GM18858 (cell line): ENCODE results near the gene SULT6B1.
"Not testable (repeated sequence)": the region's sequence is repeated elsewhere in the genome, so short reads cannot be mapped to it uniquely, and the experiment has no call there.

Experiments
- ATAC-seq: cut with Tn5 transposase; IDR thresholded peaks from one replicate; pipeline ENCODE4 v1.9.1; 2021; ENCODE audit not compliant: unreplicated experiment

The SULT6B1 gene

GRCh38 chr2:37188570-37188969, at the start of gene SULT6B1:
TSS of gene SULT6B1 (minus strand) at chr2:37188670. CDS start at chr2:37188640, 30 bp downstream.
- no peak for ATAC-seq

GRCh38 chr2:37232131-37232933, 43.9 kb upstream of the SULT6B1 start:
- no peak for ATAC-seq

- ATAC-seq = peak; percentile 90
Observed at GRCh38 chr2:37231241-37232130, 43.0 kb upstream of the SULT6B1 start, which contains the start of the genes CEBPZ and NDUFAF7. TSS of gene CEBPZ (minus strand) at chr2:37231596. CDS start at chr2:37231567, 29 bp downstream. TSS of gene NDUFAF7 (plus strand) at chr2:37231658. CDS start at chr2:37231706, 48 bp downstream.

GRCh38 chr2:37230581-37230980, 42.1 kb upstream of the SULT6B1 start:
- ATAC-seq = no peak

GRCh38 chr2:37228788-37229187, 40.3 kb upstream of the SULT6B1 start:
- ATAC-seq = no peak

- ATAC-seq = no peak
Observed at GRCh38 chr2:37226863-37227262, 38.4 kb upstream of the SULT6B1 start.

- ATAC-seq = not testable (repeated sequence)
Observed at GRCh38 chr2:37225129-37225528, 36.7 kb upstream of the SULT6B1 start.

- ATAC-seq = no peak
Observed at GRCh38 chr2:37224063-37224462, 35.6 kb upstream of the SULT6B1 start.

- no peak for ATAC-seq
Observed at GRCh38 chr2:37223131-37223530, 34.7 kb upstream of the SULT6B1 start.

GRCh38 chr2:37219046-37219445, 30.6 kb upstream of the SULT6B1 start:
- no peak for ATAC-seq

- no peak for ATAC-seq
Observed at GRCh38 chr2:37215250-37215649, 26.8 kb upstream of the SULT6B1 start.

GRCh38 chr2:37211939-37212338, 23.5 kb upstream of the SULT6B1 start:
- no peak for ATAC-seq

- ATAC-seq = no peak
Observed at GRCh38 chr2:37211212-37211611, 22.7 kb upstream of the SULT6B1 start.

- ATAC-seq = not testable (repeated sequence)
Observed at GRCh38 chr2:37206760-37207159, 18.3 kb upstream of the SULT6B1 start.

- ATAC-seq = no peak
Observed at GRCh38 chr2:37205689-37206341, 17.3 kb upstream of the SULT6B1 start.

GRCh38 chr2:37205071-37205661, 16.7 kb upstream of the SULT6B1 start:
- not testable (repeated sequence) for ATAC-seq

GRCh38 chr2:37203708-37204107, 15.2 kb upstream of the SULT6B1 start:
- ATAC-seq = no peak

- no peak for ATAC-seq
Observed at GRCh38 chr2:37201766-37202165, 13.3 kb upstream of the SULT6B1 start.

- ATAC-seq = no peak
Observed at GRCh38 chr2:37201208-37201607, 12.7 kb upstream of the SULT6B1 start.

- no peak for ATAC-seq
Observed at GRCh38 chr2:37198681-37199065, 10.2 kb upstream of the SULT6B1 start.
